Parathyroid adenoma (tissue), 2 donors: Measurements from ENCODE around the gene OBSL1.

Experiments used
- H2AFZ ChIP-seq: fragments of 300-600 bp; sonication (generic); one replicate; pipeline ENCODE4 v1.7.0; 2017; ENCODE audit warnings: antibody characterized with exemption, mild to moderate bottlenecking
- H3K27ac ChIP-seq: fragments of 300-600 bp; sonication (generic); one replicate; pipeline ENCODE4 v1.7.0; 2017
- H3K27me3 ChIP-seq: fragments of 300-600 bp; sonication (generic); one replicate; pipeline ENCODE4 v1.7.0; 2017; ENCODE audit warnings: low read length; ENCODE audit not compliant: control insufficient read depth, insufficient read depth
- H3K36me3 ChIP-seq: fragments of 300-600 bp; sonication (generic); one replicate; pipeline ENCODE4 v1.7.0; 2017; ENCODE audit warnings: low read length; ENCODE audit not compliant: control insufficient read depth, insufficient read depth
- H3K4me1 ChIP-seq: fragments of 300-600 bp; sonication (generic); one replicate; pipeline ENCODE4 v1.7.0; 2017; ENCODE audit warnings: control low read depth
- H3K4me2 ChIP-seq: fragments of 300-600 bp; sonication (generic); one replicate; pipeline ENCODE4 v1.7.0; 2017; ENCODE audit warnings: low read length
- H3K4me3 ChIP-seq: fragments of 300-600 bp; sonication (generic); one replicate; pipeline ENCODE4 v1.7.0; 2017; ENCODE audit warnings: low read depth, low read length
- H3K79me2 ChIP-seq: fragments of 300-600 bp; sonication (generic); one replicate; pipeline ENCODE4 v1.7.0; 2017; ENCODE audit warnings: control low read depth
- H3K9ac ChIP-seq: fragments of 300-600 bp; sonication (generic); one replicate; pipeline ENCODE4 v1.7.0; 2017; ENCODE audit warnings: mild to moderate bottlenecking
- H3K9me3 ChIP-seq: fragments of 300-600 bp; sonication (generic); one replicate; pipeline ENCODE4 v1.7.0; 2017; ENCODE audit warnings: low read length; ENCODE audit not compliant: control insufficient read depth
- CTCF ChIP-seq: fragments of 300-600 bp; sonication (generic); IDR thresholded peaks from one replicate; pipeline ENCODE4 v1.7.0; 2017; ENCODE audit warnings: antibody characterized with exemption, mild to moderate bottlenecking
- donor health status: primary hyperparathyroidism.

Gene OBSL1

DNA sequence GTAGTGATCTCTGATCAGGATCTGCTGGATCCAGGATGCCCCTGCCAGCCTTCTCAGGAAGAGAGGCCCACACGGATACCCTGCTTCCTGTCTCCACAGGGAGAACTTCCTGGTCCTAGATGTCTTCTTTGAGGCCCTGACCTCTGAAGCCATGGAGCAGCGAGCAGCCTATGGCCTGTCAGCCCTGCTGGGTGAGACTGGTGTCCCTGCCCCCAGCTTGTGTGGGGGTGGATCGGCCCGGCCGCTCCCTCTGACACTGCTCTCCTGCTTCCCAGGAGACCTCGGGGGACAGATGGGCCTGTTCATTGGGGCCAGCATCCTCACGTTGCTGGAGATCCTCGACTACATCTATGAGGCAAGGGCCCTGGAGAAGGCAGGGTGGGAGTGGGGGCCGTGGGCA lies 34.4 kb downstream of the OBSL1 start:
- H3K4me3 ChIP-seq = no peak overlapping the region
- H3K79me2 ChIP-seq = peaks cover 9% of the 10 kb centered on the region
- TF ChIP-seq CTCF = no peak
- no peaks in the 10 kb centered on the region for H3K9me3 ChIP-seq
- no peak overlapping the region for H3K27ac ChIP-seq
- no peak overlapping the region for H2AFZ ChIP-seq
- H3K4me2 ChIP-seq = no peak overlapping the region
- no peaks in the 10 kb centered on the region for H3K27me3 ChIP-seq
- H3K4me1 ChIP-seq = peaks cover 16% of the 10 kb centered on the region
- no peak overlapping the region for H3K9ac ChIP-seq
- H3K36me3 ChIP-seq = no peaks in the 10 kb centered on the region

DNA sequence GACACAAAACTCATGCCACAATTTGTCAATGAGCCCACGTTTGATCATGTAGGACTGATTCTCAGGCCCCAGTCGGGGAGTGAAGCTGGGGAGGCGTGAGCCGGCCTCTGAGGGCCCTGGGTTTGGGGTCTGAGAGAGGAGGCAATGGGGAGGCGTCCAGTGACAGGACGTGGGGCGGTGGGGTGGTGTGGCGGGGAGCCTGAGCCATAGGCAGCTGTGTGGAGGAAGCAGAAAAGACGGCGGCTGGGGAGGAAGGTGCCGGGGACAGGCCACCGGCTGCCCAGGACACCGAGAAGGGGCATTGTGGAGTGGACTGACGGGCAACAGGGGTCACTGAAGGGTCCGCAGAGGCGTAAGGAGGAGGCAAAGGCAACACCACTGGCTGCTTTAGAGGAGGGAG lies 34.9 kb downstream of the OBSL1 start:
- Histone ChIP-seq H2AFZ (no peak overlapping the region), H3K79me2 (peaks cover 9% of the 10 kb centered on the region), H3K4me1 (peaks cover 13% of the 10 kb centered on the region), H3K4me2 (no peak overlapping the region), H3K36me3 (no peaks in the 10 kb centered on the region), H3K27me3 (no peaks in the 10 kb centered on the region), H3K9ac (no peak overlapping the region), H3K9me3 (no peaks in the 10 kb centered on the region), H3K4me3 (no peak overlapping the region), H3K27ac (no peak overlapping the region)
- TF ChIP-seq CTCF = no peak

GRCh38 chr2:219533930-219534661 lies 37.2 kb downstream of the OBSL1 start:
- Histone ChIP-seq H3K79me2 (peaks cover 7% of the 10 kb centered on the region), H3K4me3 (no peak overlapping the region), H2AFZ (no peak overlapping the region), H3K36me3 (no peaks in the 10 kb centered on the region), H3K4me2 (no peak overlapping the region), H3K27me3 (peaks cover 3% of the 10 kb centered on the region), H3K27ac (no peak overlapping the region), H3K4me1 (peaks cover 10% of the 10 kb centered on the region), H3K9me3 (no peaks in the 10 kb centered on the region), H3K9ac (no peak overlapping the region)
- TF ChIP-seq CTCF = no peak

DNA sequence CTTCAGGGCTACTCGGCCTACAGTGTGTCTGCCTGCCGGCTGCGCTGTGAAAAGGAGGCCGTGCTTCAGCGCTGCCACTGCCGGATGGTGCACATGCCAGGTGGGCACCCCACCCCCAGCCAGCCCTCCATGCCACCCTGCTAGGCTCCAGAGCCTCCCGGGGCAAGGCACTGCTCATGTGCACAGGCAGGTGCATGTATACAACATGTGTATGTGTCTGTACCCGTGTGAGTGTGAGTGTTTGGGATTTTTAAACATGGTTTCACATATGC lies 39.0 kb downstream of the OBSL1 start:
- Histone ChIP-seq H3K9ac (no peak overlapping the region), H3K4me3 (no peak overlapping the region), H3K4me1 (peaks cover 11% of the 10 kb centered on the region), H2AFZ (no peak overlapping the region), H3K27ac (no peak overlapping the region), H3K36me3 (no peaks in the 10 kb centered on the region), H3K4me2 (no peak overlapping the region), H3K27me3 (peaks cover 9% of the 10 kb centered on the region), H3K9me3 (no peaks in the 10 kb centered on the region), H3K79me2 (peaks cover 2% of the 10 kb centered on the region)
- TF ChIP-seq CTCF = no peak

DNA sequence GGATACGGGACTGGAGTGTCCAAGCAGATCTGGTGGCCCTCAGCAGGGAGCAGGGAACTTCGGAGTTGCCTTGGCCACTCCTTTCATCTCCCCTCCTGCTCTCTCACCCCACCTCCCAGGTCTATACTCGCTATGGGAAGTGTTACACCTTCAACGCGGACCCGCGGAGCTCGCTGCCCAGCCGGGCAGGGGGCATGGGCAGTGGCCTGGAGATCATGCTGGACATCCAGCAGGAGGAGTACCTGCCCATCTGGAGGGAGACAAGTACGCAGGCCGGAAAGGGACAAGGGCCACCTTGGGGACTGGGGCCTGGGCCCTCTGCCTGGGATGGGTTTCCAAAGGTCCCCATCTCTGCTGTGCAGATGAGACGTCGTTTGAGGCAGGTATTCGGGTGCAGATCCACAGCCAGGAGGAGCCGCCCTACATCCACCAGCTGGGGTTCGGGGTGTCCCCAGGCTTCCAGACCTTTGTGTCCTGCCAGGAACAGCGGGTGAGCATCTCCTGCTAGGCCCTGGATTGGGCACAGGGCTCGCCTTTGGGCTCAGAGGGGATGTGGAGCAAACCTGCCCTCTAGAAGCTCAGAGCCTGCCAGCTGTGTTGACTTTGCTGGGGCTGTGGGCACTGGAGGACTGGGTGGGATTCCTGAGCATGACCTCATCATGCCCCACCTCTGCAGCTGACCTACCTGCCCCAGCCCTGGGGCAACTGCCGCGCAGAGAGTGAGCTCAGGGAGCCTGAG lies 39.5 kb downstream of the OBSL1 start:
- Histone ChIP-seq H3K79me2 (no peaks in the 10 kb centered on the region), H3K27ac (no peak overlapping the region), H3K9ac (no peak overlapping the region), H3K27me3 (peaks cover 9% of the 10 kb centered on the region), H2AFZ (no peak overlapping the region), H3K9me3 (no peaks in the 10 kb centered on the region), H3K4me1 (peaks cover 15% of the 10 kb centered on the region), H3K4me2 (no peak overlapping the region), H3K36me3 (no peaks in the 10 kb centered on the region), H3K4me3 (no peak overlapping the region)
- TF ChIP-seq CTCF = no peak
